Esophagus squamous epithelium (tissue), 5 donors: ENCODE measurements around the gene MAPRE2. TPM values are rescaled to one million over a fixed set of nuclear protein-coding genes. Genes with fewer than 3 reads are reported as not detected.
A peak's percentile ranks its signal among the peaks of the same experiment; 100 is the strongest.

ENCODE experiments used
- DNase-seq: peaks from one replicate; lab custom pipeline; 2025; lab: John Stamatoyannopoulos, UW
- H3K27ac ChIP-seq, 4 donors: fragments of 200-600 bp; sonication (generic); one replicate each; pipeline ENCODE4 v1.5.1; 2016 to 2019; ENCODE audit warnings: mild to moderate bottlenecking in 1 of 4
- H3K27me3 ChIP-seq, 4 donors: fragments of 200-600 bp; sonication (generic); 1 replicate in 3 of 4; 2 replicates in 1 of 4; pipeline versions ENCODE4 v1.5.1 to v1.6.0; 2017 to 2021; ENCODE audit warnings: antibody characterized with exemption in 1 of 4
- H3K36me3 ChIP-seq, 3 donors: fragments of 200-600 bp; sonication (generic); one replicate each; pipeline ENCODE4 v1.5.1; 2016 to 2019
- H3K4me1 ChIP-seq, 3 donors: fragments of 200-600 bp; sonication (generic); one replicate each; pipeline ENCODE4 v1.5.1; 2017 to 2019
- H3K4me3 ChIP-seq, 4 donors: fragments of 200-600 bp; sonication (generic); 1 replicate in 3 of 4; 2 replicates in 1 of 4; pipeline ENCODE4 v1.5.1; 2016 to 2019; ENCODE audit warnings: mild to moderate bottlenecking in 2 of 4, moderate library complexity in 1 of 4
- H3K9me3 ChIP-seq, 3 donors: fragments of 200-600 bp; sonication (generic); one replicate each; pipeline ENCODE4 v1.5.1; 2016 to 2019
- CTCF ChIP-seq, 6 experiments: fragments of 450-650 bp in 4 of 6; fragments of 200-600 bp in 2 of 6; sonication (generic) in 2 of 6; IDR thresholded peaks; one replicate each; pipeline ENCODE4 v1.5.1; 2016 to 2019; ENCODE audit warnings: antibody characterized with exemption in 6 of 6, mild to moderate bottlenecking in 4 of 6, moderate library complexity in 4 of 6
- POLR2A ChIP-seq, 4 donors: fragments of 450-650 bp; IDR thresholded peaks; one replicate each; pipeline ENCODE4 v1.6.1; 2017; ENCODE audit warnings: antibody characterized with exemption in 4 of 4, mild to moderate bottlenecking in 4 of 4, moderate library complexity in 3 of 4
- WGBS, 2 donors: methylation state at CpG; one replicate each; pipeline ENCODE4 v1.1.5; 2018; 5-methylcytosine and 5-hydroxymethylcytosine counted together
- intact Hi-C: fragments of 100-400 bp; cut with DNase I; formaldehyde crosslinking; loops from one replicate; pipeline ENCODE4 v1.15.0; 2022
- total RNA-seq, 4 donors: library from RNA; depleted of rRNA; stranded (reverse); fragments of >200 nt; gene quantifications; one replicate each; pipeline ENCODE4 v1.1.0, GENCODE V29; 2016
- donor health status: DM: yes; HTN: yes; CAD: no.

The MAPRE2 gene
- total RNA-seq, 4 donors from 2014 or later, result 1.5 to 9.0 (median 5.0) TPM

GRCh38 chr18:35010993-35011392, 30.2 kb upstream of the MAPRE2 start:
- Histone ChIP-seq H3K27me3 (peaks cover 0 to 7% (median 0%) of the 10 kb centered on the region in 4 donors), H3K9me3 (no peaks in the 10 kb centered on the region), H3K4me3 (no peak overlapping the region), H3K4me1 (no peaks in the 10 kb centered on the region), H3K36me3 (no peaks in the 10 kb centered on the region), H3K27ac (no peak overlapping the region)
- DNase-seq, result no peak
- 73 to 85% methylated on average over 5 of the region's 5 CpGs for WGBS, 2 donors
- TF ChIP-seq POLR2A (IDR thresholded peaks at IDR 0.05), result no peak
- no peak for TF ChIP-seq CTCF (IDR thresholded peaks at IDR 0.05)
- intact Hi-C loops, result no loop called here

GRCh38 chr18:35019933-35020332, 21.3 kb upstream of the MAPRE2 start:
- Histone ChIP-seq H3K4me1 (peaks cover 0 to 3% (median 0%) of the 10 kb centered on the region in 3 donors), H3K36me3 (no peaks in the 10 kb centered on the region), H3K27me3 (no peaks in the 10 kb centered on the region), H3K27ac (no peak overlapping the region), H3K4me3 (no peak overlapping the region), H3K9me3 (no peaks in the 10 kb centered on the region)
- DNase-seq, result no peak
- 62 to 81% methylated on average over 2 of the region's 2 CpGs for WGBS, 2 donors
- intact Hi-C loops, result no loop called here
- TF ChIP-seq POLR2A (IDR thresholded peaks at IDR 0.05), result no peak
- TF ChIP-seq CTCF (IDR thresholded peaks at IDR 0.05), result no peak

- Histone ChIP-seq H3K9me3 (no peaks in the 10 kb centered on the region), H3K27me3 (no peaks in the 10 kb centered on the region), H3K27ac (no peak overlapping the region), H3K36me3 (no peaks in the 10 kb centered on the region), H3K4me3 (no peak overlapping the region), H3K4me1 (peaks cover 0 to 19% (median 0%) of the 10 kb centered on the region in 3 donors)
- no peak for DNase-seq
- 82 to 86% methylated on average over 1 of the region's 1 CpG for WGBS, 2 donors
- intact Hi-C loops, result no loop called here
- TF ChIP-seq CTCF (IDR thresholded peaks at IDR 0.05), result no peak
Observed at GRCh38 chr18:35022426-35023001, 18.7 kb upstream of the MAPRE2 start.

- intact Hi-C loops, result no loop called here
- no peak for DNase-seq
- Histone ChIP-seq H3K9me3 (no peaks in the 10 kb centered on the region), H3K4me3 (no peak overlapping the region), H3K27ac (no peak overlapping the region), H3K36me3 (no peaks in the 10 kb centered on the region), H3K4me1 (peaks cover 0 to 19% (median under 1%) of the 10 kb centered on the region in 3 donors), H3K27me3 (no peaks in the 10 kb centered on the region)
- 61 to 79% methylated on average over 3 of the region's 3 CpGs for WGBS, 2 donors
- TF ChIP-seq POLR2A (IDR thresholded peaks at IDR 0.05), result no peak
- TF ChIP-seq CTCF (IDR thresholded peaks at IDR 0.05), result no peak
Observed at GRCh38 chr18:35024196-35024595, 17.0 kb upstream of the MAPRE2 start.

- intact Hi-C loops, result no loop called here
- Histone ChIP-seq H3K27me3 (no peaks in the 10 kb centered on the region), H3K4me1 (peaks cover 0 to 25% (median 5%) of the 10 kb centered on the region in 3 donors), H3K9me3 (no peaks in the 10 kb centered on the region), H3K36me3 (no peaks in the 10 kb centered on the region), H3K4me3 (no peak overlapping the region), H3K27ac (peak overlapping the region in 3 of 4 donors; percentile 7 to 21 (median 11))
- TF ChIP-seq POLR2A (IDR thresholded peaks at IDR 0.05) (no peak), CTCF (IDR thresholded peaks at IDR 0.05) (no peak)
- DNase-seq, result no peak
- 8 to 58% methylated on average over 1 of the region's 1 CpG for whole genome bisulfite sequencing, 2 donors
Observed at GRCh38 chr18:35024965-35025364, 16.2 kb upstream of the MAPRE2 start.
